ENCODE results near the gene FGF21.
"Not testable (repeated sequence)": the region's sequence is repeated elsewhere in the genome, so short reads cannot be mapped to it uniquely, and the experiment has no call there.

The FGF21 gene, protein sequence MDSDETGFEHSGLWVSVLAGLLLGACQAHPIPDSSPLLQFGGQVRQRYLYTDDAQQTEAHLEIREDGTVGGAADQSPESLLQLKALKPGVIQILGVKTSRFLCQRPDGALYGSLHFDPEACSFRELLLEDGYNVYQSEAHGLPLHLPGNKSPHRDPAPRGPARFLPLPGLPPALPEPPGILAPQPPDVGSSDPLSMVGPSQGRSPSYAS

DNA sequence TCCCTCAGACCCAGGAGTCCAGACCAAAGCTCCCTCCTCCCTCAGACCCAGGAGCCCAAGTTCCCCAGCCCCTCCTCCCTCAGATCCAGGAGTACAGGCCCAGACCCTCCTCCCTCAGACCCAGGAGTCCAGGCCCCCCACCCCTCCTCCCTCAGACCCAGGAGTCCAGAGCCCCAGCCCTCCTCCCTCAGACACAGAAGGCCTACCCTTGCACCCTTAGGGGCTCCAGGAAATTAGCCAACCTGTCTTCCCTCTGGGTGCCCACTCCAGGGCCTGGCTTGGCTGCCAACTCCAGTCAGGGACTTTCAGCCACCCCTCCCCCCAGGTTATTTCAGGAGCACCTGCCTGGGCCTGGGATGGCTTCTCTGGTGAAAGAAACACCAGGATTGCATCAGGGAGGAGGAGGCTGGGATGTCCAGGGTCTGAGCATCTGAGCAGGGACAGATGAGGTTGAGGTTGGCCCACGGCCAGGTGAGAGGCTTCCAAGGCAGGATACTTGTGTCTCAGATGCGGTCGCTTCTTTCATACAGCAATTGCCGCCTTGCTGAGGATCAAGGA, at the start of gene FGF21:
Gene FGF21 (plus strand): TSS at position 441 of the 558 bp plus-strand sequence. CDS start 713 bp downstream, outside the sequence.
- DNase-seq: no peak

DNA sequence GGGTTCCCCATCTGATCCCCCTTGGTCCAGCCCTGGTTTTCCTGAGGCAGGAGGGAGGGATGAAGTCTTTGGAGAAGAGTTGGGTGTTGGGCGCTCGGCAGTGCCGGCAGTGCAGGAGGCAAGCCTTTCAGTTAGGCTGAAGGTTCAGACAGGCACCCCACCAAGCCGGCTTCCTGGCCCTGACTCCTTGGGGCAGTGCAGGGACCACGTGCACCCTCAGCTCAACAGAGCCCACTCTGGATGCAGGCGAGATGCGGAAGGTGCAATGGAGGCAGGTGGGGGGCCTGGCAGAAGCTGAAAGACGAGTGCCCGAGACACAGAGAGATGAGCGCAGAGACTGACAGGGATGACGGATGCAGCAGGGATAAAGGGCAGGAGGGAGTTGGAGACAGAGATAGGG, 46.9 kb upstream of the FGF21 start:
- DNase-seq: no peak

DNA sequence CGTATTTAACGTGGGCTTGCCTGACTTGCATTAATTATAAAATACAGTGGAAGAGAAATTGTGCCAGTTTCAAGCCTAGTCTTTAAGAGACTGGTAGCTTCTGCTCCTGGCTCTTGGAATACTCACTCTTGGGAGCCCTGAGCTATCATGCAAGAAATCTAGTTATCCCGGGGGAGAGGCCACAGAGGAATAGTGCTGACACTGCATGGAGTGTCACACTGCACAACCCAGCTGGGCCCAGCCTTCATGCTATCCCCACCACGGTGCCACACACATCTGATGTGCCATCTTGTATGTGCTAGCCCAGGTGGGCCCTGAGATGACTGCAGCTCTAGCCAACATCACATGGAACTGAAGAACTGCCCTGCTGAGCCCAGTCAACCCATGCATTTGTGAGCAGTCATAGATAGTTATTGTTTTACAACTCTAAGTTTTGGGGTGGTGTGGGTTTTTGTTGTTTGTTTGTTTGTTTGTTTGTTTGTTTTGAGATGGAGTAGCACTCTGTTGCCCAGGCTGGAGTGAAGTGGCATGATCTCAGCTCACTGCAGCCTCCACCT, 44.1 kb upstream of the FGF21 start:
- no peak for DNase-seq

DNA sequence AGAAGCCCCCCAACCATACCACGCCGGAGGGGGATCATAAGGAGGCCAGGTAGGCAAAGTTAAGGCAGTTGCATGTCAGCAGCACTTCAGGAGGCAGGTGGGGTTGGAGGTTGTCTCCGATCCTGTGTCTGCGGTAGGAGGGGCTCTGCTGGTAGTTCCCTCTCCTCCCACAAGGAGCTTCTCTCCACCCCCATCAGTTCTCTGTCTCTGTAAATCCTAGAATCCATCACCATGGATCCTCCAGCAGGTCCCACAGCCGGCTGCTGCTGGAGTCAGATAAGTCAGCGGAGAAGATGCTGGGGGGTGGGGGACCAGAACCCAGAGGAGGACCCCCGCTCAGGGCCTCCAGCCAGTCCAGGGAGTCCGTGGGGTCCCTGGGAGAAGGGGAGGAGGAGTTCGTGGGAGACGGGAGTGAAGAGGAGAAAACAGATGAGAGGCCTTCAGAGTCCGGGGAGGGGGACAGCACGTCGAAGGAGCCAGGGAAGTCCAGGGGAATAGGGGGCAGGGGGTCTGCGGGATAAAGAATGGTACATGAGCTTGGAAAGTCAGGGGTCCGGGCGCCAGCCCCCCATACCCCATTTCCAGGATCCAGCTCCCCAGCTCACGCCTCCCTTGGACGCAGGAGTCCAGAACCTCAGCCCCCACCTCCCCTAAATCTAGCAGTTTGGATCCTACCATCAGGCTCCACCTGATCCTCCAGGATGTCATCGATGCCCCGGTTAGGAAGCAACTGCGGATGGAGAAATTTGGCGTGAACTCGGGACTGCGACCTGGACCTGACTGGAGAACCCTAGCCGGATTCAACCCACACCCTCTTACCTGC, 42.1 kb upstream of the FGF21 start:
- no peak for DNase-seq

DNA sequence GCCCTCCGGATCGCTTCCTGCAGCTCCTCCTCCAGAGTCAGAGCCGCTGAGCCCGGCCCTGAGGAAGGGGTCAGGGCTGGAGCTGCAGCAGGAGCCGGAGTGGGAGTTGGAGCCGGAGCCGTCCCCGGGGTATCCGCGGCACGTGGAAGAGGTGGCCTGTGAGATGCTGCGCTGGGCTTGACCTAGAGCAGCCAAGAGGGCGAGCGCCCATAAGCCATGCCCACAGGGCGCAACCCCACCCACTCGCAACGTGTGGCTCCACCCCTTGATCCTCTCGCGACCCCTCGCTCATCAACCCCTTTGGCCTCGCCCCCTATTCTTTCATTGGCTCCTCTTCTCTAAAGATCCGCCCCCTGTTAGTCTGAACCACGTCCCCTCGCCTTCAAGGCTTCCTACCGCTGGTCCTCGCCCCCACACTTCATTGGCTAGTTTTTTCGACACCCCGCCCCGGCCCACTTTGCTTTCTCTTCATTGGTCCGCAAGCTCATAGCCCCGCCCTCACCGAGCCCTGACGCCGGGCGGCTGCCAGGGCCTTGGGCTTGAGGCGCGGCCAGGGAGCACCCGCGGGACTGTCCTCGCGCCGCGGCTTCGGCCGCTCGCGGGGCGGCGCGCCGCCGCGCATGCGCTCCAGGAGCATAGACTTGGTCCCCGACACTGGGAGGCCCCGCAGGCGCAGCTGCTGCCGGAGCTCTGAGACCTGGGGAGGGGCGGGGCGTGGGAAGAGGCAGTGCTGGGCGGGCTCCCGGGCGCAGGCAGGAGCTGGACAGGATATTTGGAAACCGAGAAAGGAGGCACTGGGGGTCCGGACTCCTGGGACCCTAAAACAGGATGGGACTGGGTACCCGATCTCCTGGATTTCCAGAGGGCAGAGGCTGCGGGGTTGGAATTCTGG, 41.2 kb upstream of the FGF21 start:
- peak; percentile 94 for DNase-seq

DNA sequence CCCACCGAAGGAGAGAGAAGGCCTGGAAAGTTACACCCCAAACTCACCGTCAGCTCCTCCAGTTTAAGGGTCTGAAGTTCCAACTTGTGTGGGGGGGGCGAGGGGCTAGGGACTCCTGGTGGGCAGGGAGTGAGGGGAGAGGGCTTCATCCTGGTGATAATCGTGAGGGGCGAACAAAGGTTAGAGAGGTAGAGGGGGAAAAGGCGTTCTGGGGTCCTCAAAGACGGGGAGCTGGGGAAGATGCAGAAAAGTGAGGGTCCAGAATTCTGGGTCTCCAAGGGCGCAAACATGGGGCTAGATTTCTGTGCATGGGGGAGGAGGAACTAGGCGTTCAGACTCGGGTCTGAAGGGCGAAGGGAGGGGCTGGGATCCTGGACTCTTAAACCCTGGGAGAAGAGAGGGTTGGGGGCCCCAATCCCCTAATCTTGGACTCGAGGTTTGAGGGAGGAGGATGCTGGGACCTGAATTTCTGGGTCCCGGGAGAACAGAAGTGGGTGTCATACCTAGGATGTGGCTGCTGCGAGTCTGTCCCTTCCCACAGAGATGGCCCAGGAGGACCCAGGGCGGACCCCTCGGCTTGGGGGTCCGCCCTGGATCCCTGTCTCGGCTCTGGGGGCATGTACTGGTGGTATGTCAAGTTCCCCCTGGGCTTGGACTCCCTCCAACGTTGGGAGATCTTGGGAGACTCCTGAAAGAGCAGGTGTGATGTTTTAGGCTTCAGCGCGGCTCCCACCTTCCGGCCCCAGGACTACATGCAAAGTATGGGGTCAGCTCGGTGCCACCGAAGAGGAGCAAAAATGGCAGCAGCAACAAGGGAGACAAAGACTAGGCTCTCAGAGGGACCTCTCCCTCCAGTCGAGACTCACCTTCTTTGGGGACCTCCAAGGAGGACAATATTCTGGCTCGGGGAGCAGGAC, 40.3 kb upstream of the FGF21 start:
- DNase-seq: no peak

DNA sequence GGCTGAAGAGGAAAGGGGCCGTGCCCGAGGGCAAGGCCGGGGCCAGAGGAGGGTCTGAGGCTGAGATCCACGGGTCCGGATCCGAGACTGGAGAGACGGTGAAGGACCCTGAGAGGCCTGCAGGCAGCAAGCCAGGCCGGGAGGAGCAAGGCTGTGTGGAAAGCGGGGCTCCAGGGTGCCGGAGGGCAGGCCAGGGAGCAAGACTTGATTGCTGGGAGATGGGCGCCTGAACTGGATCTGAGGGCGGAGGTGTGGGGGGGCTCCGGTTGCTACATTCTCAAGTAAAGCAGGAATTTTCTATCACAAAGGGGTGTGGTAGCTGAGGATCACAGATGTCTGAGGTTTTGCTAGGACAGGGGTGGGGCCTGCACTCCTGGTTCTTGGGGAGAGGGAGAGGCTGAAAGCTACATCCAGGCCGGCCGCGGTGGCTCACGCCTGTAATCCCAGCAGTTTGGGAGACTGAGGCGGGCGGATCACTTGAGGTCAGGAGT, 39.6 kb upstream of the FGF21 start:
- no peak for DNase-seq

DNA sequence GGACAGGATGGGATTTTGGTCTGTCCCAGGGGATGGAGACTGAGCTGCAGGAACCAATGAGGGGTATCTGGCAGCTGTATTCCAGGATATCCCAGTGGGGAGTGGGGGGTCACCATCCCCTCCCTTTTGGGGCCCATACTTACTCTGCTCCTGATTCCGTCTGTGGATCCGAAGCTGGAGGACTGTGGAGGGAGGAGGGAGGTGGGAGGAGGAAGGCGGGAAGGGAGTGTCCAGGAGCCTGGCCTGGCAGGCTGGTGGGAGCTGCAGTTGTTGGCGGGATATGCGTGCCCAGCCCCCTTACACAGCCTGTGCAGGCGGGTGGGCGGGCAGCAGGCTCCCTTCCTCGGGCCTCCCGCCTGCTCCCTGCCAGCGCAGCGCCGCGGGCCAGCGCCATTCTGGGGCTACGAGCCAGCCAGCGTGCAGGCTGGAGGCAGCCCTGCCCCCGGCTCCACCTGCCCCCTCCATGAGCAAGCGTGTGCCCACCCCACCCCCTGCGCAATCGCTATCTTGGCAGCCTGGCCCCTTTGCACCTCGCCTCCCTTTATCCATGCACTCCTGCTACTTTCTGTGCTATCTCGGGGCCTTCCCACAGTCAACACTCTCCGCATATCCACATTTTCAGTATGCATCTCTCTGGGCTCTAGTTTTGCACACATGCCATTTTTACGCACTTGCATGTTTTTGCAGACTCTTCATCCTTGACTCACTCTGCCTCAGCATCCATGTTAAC, 38.6 kb upstream of the FGF21 start:
- no peak for DNase-seq

DNA sequence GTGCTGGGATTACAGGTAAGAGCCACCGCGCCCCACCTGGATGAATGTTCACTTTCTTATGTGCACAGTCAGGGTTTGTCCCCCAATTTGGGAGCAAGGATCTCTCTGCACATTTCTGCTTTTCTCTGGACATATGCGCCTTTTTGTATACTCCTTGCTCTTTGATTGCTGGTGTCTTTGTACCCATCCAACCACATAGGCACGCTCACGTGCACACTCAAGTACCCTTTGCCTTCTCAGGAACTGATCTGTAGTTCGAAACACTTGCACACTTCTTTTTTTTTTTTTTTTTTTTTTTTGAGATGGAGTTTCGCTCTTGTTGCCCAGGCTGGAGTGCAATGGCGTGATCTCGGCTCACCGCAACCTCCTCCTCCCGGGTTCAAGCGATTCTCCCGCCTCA, 37.2 kb upstream of the FGF21 start:
- not testable (repeated sequence) for DNase-seq

DNA sequence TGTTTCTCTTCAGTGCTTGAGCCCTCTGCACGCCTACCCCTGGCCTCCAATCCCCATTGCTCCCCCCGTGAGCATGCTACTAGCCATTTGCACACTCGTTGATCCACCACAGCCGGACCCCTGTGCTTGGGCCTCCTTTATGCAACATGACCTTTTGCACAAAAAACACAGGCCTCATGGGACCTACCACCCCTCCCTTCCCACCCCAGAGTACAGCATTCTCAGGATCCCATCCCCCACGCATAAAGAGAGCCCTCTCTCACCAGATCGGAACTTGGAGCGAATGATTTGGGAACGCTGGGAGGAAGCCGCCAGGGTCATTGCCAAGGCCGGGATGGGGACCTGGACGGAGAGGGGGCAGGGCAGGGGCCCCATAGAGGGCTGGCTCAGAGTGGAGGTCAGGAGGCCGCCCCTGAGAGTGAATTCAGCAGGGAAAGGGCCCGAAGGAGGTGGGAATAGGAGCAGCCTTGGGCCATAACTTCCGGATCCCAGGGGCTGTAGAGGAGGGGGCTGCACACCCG, 36.6 kb upstream of the FGF21 start:
- DNase-seq: no peak

DNA sequence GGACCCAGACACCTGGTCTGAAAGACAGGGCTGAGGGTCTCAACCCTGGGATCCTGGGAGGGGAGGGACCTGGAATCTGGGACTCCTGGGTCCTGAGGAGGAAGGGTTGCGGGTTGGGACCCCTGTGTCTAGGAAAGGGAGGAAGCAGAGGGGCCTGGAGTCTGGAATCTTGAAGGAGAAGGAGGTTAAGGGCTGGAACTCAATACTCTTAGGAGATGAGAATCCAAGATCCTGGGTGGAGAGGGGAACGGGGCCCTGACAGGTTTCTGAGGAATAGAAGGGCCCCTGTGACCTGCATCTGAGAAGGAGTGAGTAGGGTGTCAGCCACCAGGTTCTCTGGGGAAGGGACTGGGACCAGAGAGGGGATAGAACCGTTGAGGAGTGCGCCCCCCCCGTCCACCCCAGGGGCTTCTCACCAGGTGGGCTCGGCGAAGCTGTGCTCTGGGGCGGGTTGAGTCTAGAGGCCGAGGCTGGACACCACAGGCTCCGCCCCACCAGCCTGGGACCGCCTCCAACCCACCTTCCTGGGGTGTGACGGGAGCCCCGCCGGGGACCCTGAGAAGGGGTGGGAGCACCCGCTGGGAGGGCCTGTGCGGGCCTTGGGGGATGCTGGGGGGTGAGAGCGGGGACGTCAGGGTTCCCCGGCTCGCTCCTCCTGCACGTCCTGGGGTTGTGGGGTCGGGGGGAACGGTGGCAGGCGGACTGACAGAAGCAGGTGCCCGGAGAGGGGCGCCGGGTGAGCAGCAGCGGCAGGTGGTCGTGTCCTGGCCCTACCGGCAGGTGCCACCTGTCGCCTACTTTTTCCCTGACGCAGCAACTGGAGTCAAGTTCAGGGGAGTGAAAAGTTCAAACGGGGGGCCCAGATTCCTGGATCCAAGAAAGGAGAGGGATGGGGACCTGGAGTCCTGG, 35.8 kb upstream of the FGF21 start, which contains the start of gene MAMSTR:
Gene MAMSTR (minus strand): TSS at position 463 of the 909 bp plus-strand sequence. CDS start 694 bp downstream, outside the sequence.
- no peak for DNase-seq

DNA sequence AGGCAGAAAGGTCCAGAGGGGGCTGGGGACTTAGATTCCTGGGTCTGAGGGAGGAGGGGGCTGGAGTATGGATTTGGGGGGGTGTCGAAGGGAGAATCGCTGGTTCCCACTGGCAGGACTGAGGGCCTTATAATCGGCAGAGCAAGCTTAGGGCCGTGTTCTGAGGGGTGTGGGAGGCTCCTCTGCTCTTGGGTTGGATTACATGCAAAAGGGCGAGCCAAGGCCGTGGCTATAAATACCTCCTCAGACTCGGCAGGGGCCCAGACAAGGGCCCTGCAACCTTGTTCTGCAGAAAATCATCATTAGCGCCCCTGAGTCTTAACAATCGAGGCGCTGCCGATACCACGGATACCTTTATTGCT, 35.1 kb upstream of the FGF21 start:
- DNase-seq: no peak

DNA sequence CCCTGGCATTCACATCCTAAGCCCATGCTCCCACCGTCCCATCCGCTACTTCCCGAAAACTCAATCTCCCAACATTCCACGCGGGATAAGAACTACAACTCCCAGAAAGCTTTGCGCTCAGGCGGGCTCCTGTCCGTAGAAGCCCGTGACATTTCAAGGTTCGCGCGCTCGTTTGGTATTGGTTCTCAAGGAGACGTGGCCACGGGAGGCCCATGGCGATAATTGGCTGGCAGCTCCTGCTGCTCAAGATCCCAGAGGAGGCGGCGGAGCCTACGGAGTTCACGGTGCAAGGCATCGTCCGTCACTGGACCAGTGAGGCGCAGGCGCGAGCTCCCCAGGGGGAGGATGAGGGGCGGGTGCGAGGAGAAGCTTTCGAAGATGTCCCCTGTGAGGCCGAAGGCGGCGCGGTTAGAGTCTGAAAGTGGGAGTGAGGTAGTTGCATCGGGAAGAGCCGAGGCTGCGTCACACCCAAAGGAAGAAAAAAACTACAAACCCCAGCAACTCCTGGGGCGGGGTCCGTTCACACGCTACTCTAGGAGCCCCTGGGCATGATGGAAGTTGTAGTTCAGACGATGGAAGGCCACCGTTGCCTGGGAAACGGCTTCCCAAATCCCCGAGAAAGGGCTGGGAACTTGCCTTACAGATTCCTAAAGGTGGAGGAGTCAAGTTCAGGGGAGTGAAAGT, 34.6 kb upstream of the FGF21 start:
- DNase-seq: peak; percentile 80

DNA sequence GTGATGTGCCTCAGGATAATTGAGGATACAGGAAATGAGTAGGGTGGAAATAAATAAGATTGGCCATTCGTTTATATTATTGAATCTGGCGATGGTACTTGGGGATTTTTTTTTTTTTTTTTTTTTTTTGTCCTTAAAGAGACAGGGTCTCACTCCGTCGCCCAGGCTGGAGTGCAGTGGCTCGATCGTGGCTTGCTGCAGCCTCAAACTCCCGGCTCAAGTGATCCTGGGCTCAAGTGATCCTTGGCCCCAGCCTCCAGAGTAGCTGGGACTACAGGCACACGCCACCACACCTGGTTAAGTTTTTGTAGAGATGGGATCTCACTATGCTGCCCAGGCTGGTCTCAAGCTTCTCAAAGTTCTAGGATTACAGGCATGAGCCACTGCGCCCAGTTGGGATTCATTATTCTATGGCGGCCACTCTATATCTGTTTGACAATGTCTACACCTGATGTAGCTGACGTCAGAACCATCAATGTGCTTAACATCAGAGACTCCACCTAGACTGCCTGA, 33.1 kb upstream of the FGF21 start:
- no peak for DNase-seq

DNA sequence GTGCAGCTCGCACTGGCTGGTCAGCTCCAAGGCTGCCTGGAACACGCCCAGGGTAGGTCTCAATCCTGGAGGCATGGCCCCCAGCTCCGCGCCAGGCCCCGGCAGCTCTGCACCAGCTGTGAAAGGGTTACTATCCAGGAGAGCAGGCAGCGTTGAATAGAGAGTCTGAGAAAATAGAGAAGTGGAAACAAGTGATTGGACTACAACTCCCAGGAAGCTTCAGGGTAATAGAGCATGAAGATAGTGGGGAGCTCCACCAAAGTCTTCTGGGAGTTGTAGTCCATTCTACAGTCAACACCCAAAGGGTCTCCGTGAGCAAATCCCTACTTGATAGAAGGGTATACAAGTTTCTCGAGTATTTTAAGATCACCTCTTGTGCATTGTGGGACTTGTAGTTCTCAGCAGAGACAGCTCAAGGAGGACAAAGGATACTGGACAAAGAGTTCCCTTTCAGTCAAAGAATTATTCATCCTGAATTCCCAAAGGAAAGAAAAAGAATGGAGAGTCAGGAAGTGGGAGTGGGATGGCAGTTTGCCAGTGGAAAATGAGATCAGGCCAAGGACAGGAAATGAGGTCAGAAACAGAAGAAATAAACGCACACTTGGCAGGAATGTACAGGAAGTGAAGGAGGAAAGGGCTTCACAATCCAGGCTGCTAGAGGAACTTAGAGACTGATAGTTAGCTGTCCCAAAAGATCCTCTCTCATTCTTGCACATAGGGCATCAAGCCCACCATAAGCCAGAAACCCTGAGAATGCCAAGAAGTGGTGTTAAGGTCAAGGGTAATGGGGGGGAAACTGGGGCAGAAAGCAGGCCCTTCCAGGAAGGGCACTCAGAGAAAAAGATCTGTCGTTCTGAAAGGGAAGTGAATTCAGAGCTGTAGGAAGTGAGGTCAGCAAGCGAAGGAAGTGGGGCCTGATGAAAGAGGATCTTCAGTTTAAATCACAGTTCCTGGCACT, 30.2 kb upstream of the FGF21 start:
- no peak for DNase-seq

DNA sequence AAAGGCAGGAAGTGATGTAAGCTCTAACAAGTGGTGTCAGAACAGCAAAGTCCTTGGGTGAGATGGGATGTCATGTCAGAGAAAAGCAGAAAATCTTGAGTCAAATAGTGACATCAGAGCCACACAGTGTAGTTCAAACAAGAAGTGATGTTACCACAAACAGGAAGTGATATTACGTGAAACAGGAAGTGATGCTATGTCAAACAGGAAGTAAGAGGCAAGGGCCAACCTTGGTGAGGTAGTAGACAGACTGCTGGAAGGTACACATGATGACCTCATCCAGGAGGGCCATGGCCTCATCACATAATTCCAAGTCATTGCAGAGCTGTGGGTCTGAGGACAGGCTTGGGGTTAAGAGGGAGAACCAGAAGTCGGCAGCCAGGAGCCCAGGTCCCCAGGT, 28.8 kb upstream of the FGF21 start:
- DNase-seq: no peak
